ENCODE data around the gene SIGLEC12.
"Not testable (repeated sequence)": the region's sequence is repeated elsewhere in the genome, so short reads cannot be mapped to it uniquely, and the experiment has no call there.

The SIGLEC12 gene

DNA sequence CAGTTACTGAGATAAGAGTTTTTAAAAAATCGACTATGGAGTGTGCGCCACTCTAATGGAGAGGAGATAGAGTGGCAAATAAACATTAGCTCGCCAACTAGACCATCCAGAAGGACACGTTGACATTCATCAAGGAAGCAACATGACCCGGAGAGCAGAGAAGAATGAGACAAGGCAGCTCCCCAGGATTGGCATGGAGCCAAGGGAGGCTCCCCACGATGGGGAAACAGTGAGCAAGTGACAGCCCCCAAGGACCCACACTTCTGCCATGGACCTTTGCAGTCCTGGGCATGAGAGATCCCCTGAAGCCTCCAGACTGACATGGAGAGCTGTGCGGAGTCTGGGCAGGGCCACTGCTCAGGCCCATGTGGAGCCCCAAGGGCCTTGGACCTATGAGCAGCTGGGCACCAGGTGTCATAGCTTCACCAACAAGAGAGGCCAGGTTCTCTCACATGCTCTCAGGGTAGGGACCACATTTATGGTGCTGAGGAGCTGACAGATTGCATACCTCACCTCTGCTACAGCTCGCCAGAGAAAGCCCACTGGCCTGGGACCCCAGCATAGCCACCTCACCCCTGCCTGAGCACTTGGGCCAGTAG lies 23.2 kb upstream of the SIGLEC12 start:
- DNase-seq (ENCODE audit: low read depth in 3 of 3): no peak

DNA sequence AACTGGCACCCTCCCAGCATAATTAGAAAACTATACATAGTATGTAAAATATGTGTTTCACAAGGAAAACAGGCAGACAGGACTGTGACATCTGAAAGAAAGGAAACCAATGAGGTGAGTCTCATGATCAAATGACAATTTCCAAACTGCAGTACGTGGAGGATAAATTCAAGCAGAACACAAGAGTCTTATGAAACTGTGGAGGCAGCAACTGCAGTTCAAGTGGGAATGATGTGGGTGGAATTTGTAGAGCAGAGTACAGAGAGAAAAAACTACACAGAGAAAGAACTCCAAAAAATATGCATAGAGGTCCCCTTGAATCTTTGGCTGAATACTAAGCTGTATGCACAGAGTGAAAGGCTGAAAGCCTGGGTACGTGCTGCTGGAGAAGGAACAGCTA lies 20.2 kb upstream of the SIGLEC12 start:
- DNase-seq (ENCODE audit: low read depth in 3 of 3): no peak

GRCh38 chr19:51521357-51521756 lies 19.8 kb upstream of the SIGLEC12 start:
- DNase-seq (ENCODE audit: low read depth in 3 of 3): no peak

- no peak for DNase-seq (ENCODE audit: low read depth in 3 of 3)
Measured at GRCh38 chr19:51520728-51521127, 19.1 kb upstream of the SIGLEC12 start.

DNA sequence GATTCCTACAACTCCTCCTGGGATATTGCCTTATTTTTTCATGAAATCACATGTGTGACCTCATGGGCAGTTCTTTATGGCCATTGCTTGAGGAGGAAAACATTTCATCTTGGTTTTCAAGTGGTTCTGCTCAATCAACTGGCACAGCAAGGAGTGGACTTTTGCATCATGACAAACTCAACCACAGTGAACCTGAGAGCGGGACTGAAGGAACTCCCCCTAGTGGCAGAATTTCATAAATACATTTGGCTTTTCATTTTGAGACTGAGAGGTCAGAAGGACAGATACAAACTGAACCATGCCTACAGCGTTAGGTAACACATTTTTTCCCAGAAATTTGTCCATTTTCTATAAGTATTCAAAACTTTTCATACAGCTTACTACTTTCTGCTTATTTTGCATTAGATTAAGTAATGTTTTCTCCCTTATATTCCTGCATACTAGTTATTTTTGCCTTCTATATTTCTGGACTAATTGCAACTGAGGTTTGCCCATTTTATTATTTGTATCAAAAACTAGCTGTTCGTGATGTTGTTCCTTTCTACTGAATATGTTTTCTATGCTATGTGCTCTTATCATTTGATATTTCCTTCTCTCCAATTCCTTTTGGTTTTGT lies 13.4 kb upstream of the SIGLEC12 start:
- DNase-seq (ENCODE audit: low read depth in 3 of 3): peak in 1 of 3 donors; percentile 18

GRCh38 chr19:51513968-51514367 lies 12.4 kb upstream of the SIGLEC12 start:
- DNase-seq (ENCODE audit: low read depth in 3 of 3): no peak

DNA sequence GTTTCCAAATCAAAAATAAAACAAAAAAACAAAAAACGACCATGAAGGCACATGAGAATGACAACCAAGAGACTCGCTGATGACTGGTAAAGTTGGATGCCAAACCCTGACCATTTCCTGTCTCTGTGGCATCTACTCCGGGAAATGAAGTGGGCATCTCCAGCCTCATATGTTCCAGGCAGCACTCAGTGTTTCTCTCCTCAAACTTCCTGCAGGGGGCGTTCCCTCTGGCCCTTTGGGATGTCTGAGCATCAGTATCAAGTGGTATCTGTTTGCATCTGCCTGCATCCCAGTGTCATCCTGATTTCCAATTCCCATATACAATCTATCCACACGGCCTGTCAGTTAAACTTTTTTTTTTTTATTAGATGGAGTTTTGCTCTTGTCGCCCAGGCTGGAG lies 9.8 kb upstream of the SIGLEC12 start:
- DNase-seq (ENCODE audit: low read depth in 3 of 3): no peak

DNA sequence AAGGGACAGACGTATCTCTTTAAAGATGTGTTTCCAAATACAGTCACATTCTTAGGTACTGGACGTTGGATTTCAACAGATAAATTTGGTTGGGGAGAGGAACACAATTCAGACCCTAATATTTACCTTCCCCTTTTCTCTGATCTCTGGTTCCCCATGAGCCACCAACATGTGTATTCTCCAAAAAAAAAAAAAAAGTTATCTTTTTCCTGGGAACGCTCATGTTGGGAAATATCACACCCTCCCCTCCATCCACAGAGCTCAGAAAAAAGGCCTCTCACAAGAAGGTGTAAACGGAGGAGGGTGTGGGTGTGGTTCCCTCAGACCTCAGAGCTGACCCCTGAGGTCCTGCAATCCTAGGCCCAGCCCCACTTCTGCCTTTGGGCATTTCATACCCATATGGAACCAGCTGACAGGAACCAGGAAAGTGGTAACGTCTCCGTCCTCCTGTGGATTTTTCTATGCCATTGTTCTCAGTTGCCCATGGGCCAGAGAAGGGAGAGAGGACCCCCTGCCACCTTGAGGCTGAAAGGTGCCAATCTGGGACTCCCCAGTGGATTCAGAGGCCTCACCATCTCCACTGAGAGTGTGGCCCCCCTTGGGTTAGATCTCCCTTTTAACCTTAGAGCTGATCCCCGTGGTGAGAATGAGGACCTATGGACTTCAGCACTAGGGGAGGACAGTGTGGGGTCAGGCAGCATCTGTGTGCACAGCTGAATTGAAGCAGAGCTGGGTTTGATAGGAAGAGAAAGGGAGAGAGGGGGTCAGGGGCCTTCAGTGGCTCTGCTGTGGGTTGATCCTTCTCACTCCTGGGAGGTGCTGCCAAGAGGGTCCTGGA lies 8.4 kb upstream of the SIGLEC12 start:
- DNase-seq (ENCODE audit: low read depth in 3 of 3): no peak

GRCh38 chr19:51508059-51508733 lies 6.6 kb upstream of the SIGLEC12 start:
- no peak for DNase-seq (ENCODE audit: low read depth in 3 of 3)

GRCh38 chr19:51507640-51508058 lies 6.0 kb upstream of the SIGLEC12 start:
- no peak for DNase-seq (ENCODE audit: low read depth in 3 of 3)

- DNase-seq (ENCODE audit: low read depth in 3 of 3): no peak
Measured at GRCh38 chr19:51507192-51507591, 5.6 kb upstream of the SIGLEC12 start.

GRCh38 chr19:51505904-51506303 lies 4.3 kb upstream of the SIGLEC12 start:
- no peak for DNase-seq (ENCODE audit: low read depth in 3 of 3)

- DNase-seq (ENCODE audit: low read depth in 3 of 3): no peak
Measured at GRCh38 chr19:51503896-51504295, 2.3 kb upstream of the SIGLEC12 start.

DNA sequence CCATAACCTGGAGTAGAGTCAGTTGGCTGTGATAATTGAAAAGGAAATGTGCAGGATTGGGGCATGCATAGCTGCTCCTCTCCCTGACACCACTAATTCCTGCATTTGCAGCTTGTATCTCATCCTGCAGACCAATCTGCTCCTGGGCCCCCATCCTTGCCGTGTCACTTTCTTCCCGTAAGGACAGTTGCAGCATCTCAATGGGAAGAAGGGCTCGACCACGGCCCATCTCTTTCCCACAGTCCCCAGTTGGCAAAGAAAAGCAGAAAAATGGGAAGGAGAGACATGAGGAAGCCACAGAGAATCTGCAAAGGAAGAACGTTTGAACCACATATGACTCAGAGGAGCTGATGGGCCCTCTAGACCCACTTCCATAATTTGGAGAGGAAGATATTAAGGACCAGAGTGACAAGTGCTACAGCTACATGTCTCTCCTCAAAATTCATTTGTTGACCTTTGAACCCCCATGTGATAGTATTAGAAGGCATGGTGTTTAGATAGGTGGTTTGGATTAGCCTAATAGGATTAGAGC lies 1.8 kb upstream of the SIGLEC12 start:
- no peak for DNase-seq (ENCODE audit: low read depth in 3 of 3)

- not testable (repeated sequence) for DNase-seq (ENCODE audit: low read depth in 3 of 3)
Measured at GRCh38 chr19:51500931-51501330, 669 bp downstream of the SIGLEC12 start.

DNA sequence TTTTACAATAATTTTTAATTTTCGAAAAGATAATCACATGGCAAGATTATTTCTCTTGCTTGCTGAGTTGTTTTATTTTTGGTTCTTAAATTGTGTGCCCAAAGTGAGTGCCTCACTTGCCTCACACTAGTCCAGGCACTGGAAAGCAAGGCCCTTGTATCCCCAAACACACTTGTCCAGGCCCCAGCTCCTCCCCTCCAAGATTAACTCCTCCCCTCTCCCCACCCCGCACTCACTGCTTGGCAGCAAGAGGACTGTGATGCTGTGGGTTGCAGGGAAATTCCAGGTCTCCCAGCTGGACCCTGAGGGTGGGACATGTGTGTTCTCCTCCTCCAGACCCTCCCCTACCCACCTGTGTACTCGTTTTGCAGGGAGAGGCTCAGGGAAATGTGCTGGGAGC lies 3.9 kb downstream of the SIGLEC12 start:
- DNase-seq (ENCODE audit: low read depth in 3 of 3): no peak

DNA sequence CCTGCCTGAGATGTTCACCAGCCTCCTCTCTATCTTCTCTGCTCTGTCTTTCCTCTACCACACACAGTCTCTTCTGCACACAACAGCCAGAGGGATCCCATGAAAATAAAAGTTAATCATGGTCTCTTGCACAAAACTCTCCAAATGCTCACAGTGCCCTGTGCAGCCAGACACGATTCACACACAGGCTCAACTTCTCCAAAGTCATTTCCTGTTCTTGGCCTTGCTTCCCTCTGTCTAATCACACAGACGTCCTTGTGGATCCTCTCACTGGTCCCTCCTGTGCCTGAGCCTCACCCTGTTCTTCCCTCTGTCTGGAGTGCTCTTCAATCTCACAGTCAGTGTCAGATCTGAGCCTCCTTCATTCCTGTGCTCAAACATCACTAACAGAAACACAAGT lies 7.8 kb downstream of the SIGLEC12 start:
- no peak for DNase-seq (ENCODE audit: low read depth in 3 of 3)

GRCh38 chr19:51491586-51491985 lies 10.0 kb downstream of the SIGLEC12 start:
- DNase-seq (ENCODE audit: low read depth in 3 of 3): no peak

DNA sequence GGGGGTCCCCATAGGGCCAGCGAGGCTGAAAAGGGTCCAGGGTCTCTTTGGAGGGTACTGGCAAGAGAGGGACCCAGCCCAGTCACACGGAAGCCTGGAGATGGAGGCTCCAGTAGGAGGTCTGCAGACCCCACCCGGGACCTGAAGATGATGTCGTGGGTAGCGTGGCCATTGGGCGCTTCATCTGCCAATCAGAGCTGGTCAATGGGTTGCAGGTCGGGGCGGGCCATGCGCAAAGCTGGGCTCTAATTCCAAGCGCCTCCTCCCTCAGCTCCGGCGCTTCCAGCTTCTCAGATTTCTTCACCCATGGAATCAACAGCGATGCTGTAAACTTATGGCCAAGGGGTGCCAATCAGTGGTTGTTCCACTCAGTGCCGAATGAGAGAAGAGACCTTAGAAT lies 10.9 kb downstream of the SIGLEC12 start:
- no peak for DNase-seq (ENCODE audit: low read depth in 3 of 3)

GRCh38 chr19:51489113-51489512 lies 12.5 kb downstream of the SIGLEC12 start:
- no peak for DNase-seq (ENCODE audit: low read depth in 3 of 3)

DNA sequence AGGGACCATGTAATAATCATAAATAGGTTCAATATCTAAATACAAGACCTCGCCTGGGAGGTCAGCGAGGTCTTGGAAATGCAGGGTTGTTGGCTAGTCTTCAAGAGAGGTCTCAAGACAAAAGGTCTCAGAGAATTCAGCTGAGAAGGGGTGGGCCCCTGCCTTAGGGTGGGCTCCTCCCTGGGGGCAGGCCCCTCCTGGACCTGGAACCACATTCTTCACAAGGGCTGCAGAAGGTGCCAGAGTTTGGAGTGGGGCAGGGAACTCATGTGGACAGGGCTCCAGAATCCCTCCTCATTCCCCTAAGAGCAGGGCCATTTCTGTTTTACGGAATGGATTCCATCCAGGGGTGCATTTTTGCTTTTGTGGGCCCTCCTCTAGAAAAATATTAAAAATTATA lies 13.1 kb downstream of the SIGLEC12 start:
- no peak for DNase-seq (ENCODE audit: low read depth in 3 of 3)

GRCh38 chr19:51485960-51486660 lies 15.5 kb downstream of the SIGLEC12 start:
- no peak for DNase-seq (ENCODE audit: low read depth in 3 of 3)

Data from stimulated activated CD4-positive, alpha-beta T cell treated with anti-CD3 and anti-CD28 coated beads, TNF-alpha, amount 100 ng/mL, for 48 hours (primary cell).